CD4-positive, alpha-beta T cell (primary cell): Measurements from ENCODE around the gene PTGES2. TPM values are rescaled to one million over a fixed set of nuclear protein-coding genes. Genes with fewer than 3 reads are reported as not detected.

Source experiments
- ATAC-seq: fragments of 200-7000 bp; cut with Tn5 transposase; one replicate; pipeline ENCODE4 v1.10.0; 2022; ENCODE audit warnings: mild to moderate bottlenecking; ENCODE audit not compliant: poor library complexity
- CTCF ChIA-PET: fragments of 350-600 bp; sonication (Branson Sonifier 250); formaldehyde crosslinking; loops from one replicate; lab custom pipeline; 2021; ENCODE audit warnings: antibody characterized with exemption, inconsistent platforms; lab: Charles Lee
- POLR2A ChIA-PET: fragments of 350-600 bp; sonication (Branson Sonifier 250); formaldehyde crosslinking; loops from one replicate; lab custom pipeline; 2021; ENCODE audit warnings: antibody characterized with exemption, inconsistent platforms; lab: Charles Lee
- DNase-seq, 14 experiments: peaks; one replicate each; pipeline ENCODE4 v3.0.0-alpha.2; 2013 to 2020; ENCODE audit warnings: mixed read lengths in 2 of 14
- H3K27ac ChIP-seq, 2 donors: one replicate each; pipeline versions ENCODE4 v1.5.1 to v1.7.0; 2013; ENCODE audit warnings: low read length in 2 of 2, low read depth in 1 of 2, mild to moderate bottlenecking in 1 of 2
- H3K27me3 ChIP-seq, 2 experiments: 1 replicate in 1 of 2; 2 replicates in 1 of 2; pipeline versions ENCODE4 v1.6.1 to v1.7.0; 2013; ENCODE audit warnings: low read length in 2 of 2, control low read depth in 1 of 2, mild to moderate bottlenecking in 1 of 2, moderate library complexity in 1 of 2; ENCODE audit not compliant: insufficient read depth in 2 of 2, control insufficient read depth in 1 of 2
- H3K36me3 ChIP-seq: one replicate; pipeline ENCODE4 v1.6.1; 2013; ENCODE audit warnings: low read length, control low read depth; ENCODE audit not compliant: insufficient read depth
- H3K4me1 ChIP-seq: one replicate; pipeline ENCODE4 v1.6.1; 2013; ENCODE audit warnings: low read length, control low read depth; ENCODE audit not compliant: insufficient read depth
- H3K4me3 ChIP-seq: one replicate; pipeline ENCODE4 v1.5.1; 2013; ENCODE audit warnings: mild to moderate bottlenecking, low read length, moderate library complexity
- H3K9me3 ChIP-seq, 2 experiments: 1 replicate in 1 of 2; 2 replicates in 1 of 2; pipeline versions ENCODE4 v1.6.1 to v1.7.0; 2013; ENCODE audit warnings: low read length in 2 of 2, mild to moderate bottlenecking in 2 of 2, control low read depth in 1 of 2, moderate library complexity in 1 of 2; ENCODE audit not compliant: control insufficient read depth in 1 of 2, insufficient read depth in 1 of 2
- H3K27ac Mint-ChIP-seq: one replicate; pipeline ENCODE4 v1.8.0; 2020; ENCODE audit warnings: mixed read lengths
- H3K27me3 Mint-ChIP-seq: one replicate; pipeline ENCODE4 v1.8.0; 2021; ENCODE audit warnings: mixed read lengths
- H3K36me3 Mint-ChIP-seq: one replicate; pipeline ENCODE4 v1.8.0; 2021; ENCODE audit warnings: low read depth, mixed read lengths
- H3K4me1 Mint-ChIP-seq: one replicate; pipeline ENCODE4 v1.8.0; 2021; ENCODE audit warnings: low read depth, mixed read lengths
- H3K4me3 Mint-ChIP-seq: one replicate; pipeline ENCODE4 v1.8.0; 2020; ENCODE audit warnings: mild to moderate bottlenecking, mixed read lengths
- H3K9me3 Mint-ChIP-seq: one replicate; pipeline ENCODE4 v1.8.0; 2020; ENCODE audit warnings: mixed read lengths
- intact Hi-C, 2 experiments: fragments of 100-400 bp; cut with DNase I in 1 of 2; cut with micrococcal nuclease in 1 of 2; formaldehyde crosslinking; loops; one replicate each; pipeline versions ENCODE4 v1.15.1 to v1.9.0; 2023 to 2025; cut with DNase I, micrococcal nuclease
- total RNA-seq, 174 experiments: library from RNA in 2 of 174; stranded (reverse) in 2 of 174; gene quantifications; one replicate each; pipeline ENCODE4 v1.2.3 and lab custom pipeline; 2021 to 2026
- TF ChIP-seq, protein P1 (sequence below): fragments of 200-600 bp; IDR thresholded peaks from one replicate; pipeline ENCODE4 v1.8.0; 2022; ENCODE audit warnings: antibody characterized with exemption, mild to moderate bottlenecking

PTGES2 gene
- total RNA-seq, 2 experiments from 2014 or later = 43.7 to 43.8 TPM

DNA sequence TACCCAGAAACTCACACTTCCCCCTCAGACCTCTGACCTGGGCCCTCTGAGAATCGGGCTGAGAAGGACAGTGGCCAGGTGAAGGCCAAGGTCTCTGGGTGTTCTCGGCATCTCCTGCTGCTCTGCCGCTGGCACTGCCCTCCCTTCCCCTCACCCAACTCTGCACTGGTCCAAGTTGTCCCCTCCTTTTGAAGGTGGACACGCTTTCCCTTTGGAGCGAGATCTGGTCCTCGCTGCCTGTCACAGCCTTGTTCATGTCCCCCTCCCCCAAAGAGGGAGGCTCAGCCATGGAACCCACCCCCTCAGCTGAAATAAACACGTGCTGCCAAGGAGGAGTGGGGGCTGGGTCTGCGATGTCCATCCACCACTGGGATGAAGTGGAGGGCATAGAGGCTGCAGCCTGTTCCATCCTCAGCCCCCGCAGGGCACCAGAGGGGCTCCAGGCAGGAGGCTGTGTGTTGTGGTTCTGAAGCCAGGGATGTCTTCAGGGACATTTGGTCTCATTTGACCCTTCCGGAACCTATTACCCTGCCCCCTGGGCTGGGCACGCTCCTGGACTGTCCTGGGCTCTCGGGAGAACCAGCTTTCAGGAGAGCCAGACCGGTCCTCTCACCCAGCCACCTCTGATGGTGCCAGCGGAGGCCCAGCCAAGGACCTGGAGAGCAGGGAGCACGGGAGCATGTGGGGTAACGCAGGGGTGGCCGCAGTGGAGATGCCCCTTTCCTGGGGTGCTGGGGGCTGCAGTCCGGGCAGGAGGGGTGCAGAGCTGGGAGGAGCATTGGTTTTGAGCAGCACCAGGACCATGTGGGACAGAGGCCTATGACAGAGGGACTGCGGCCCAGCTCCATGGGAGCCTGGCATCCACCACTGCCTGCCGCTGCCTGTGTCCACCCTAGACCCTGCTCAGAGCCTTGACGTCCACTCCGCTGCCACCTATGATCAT, 17.0 kb upstream of the PTGES2 start:
- H3K27ac ChIP-seq = no peak overlapping the region
- H3K36me3 ChIP-seq = no peaks in the 10 kb centered on the region
- no peaks in the 10 kb centered on the region for H3K9me3 ChIP-seq
- Mint-ChIP-seq H3K27me3 (no peaks in the 10 kb centered on the region), H3K27ac (no peak overlapping the region), H3K4me3 (no peak overlapping the region), H3K36me3 (no peaks in the 10 kb centered on the region), H3K9me3 (no peaks in the 10 kb centered on the region), H3K4me1 (peaks cover 13% of the 10 kb centered on the region)
- ATAC-seq (no peak), DNase-seq (no peak)
- H3K4me3 ChIP-seq = no peak overlapping the region
- H3K27me3 ChIP-seq = no peaks in the 10 kb centered on the region
- CTCF ChIA-PET = no interaction called here
- H3K4me1 ChIP-seq = peaks cover 15% of the 10 kb centered on the region
- intact Hi-C loops = no loop called here
- TF ChIP-seq, protein P1, sequence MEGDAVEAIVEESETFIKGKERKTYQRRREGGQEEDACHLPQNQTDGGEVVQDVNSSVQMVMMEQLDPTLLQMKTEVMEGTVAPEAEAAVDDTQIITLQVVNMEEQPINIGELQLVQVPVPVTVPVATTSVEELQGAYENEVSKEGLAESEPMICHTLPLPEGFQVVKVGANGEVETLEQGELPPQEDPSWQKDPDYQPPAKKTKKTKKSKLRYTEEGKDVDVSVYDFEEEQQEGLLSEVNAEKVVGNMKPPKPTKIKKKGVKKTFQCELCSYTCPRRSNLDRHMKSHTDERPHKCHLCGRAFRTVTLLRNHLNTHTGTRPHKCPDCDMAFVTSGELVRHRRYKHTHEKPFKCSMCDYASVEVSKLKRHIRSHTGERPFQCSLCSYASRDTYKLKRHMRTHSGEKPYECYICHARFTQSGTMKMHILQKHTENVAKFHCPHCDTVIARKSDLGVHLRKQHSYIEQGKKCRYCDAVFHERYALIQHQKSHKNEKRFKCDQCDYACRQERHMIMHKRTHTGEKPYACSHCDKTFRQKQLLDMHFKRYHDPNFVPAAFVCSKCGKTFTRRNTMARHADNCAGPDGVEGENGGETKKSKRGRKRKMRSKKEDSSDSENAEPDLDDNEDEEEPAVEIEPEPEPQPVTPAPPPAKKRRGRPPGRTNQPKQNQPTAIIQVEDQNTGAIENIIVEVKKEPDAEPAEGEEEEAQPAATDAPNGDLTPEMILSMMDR = no peak
- POLR2A ChIA-PET = no interaction called here

- no peak overlapping the region for H3K4me3 Mint-ChIP-seq
- no peaks in the 10 kb centered on the region for H3K36me3 Mint-ChIP-seq
- ATAC-seq (no peak), DNase-seq (no peak)
- POLR2A ChIA-PET = interaction anchor here (0.6 kb wide), 1 partner anchor 79 kb away, joined by 3 read pairs; no protein-coding TSS in a partner anchor
- CTCF ChIA-PET = no interaction called here
- Histone ChIP-seq H3K4me1 (peaks cover 15% of the 10 kb centered on the region), H3K27ac (no peak overlapping the region), H3K27me3 (no peaks in the 10 kb centered on the region), H3K9me3 (no peaks in the 10 kb centered on the region), H3K4me3 (no peak overlapping the region), H3K36me3 (no peaks in the 10 kb centered on the region)
- peaks cover 13% of the 10 kb centered on the region for H3K4me1 Mint-ChIP-seq
- no peaks in the 10 kb centered on the region for H3K27me3 Mint-ChIP-seq
- intact Hi-C loops = no loop called here
- H3K9me3 Mint-ChIP-seq = no peaks in the 10 kb centered on the region
- TF ChIP-seq, protein P1 = no peak
- no peak overlapping the region for H3K27ac Mint-ChIP-seq
These were observed 16.2 kb upstream of the PTGES2 start for GRCh38 chr9:128143525-128144238.

- H3K4me1 ChIP-seq = peaks cover 15% of the 10 kb centered on the region
- ChIA-PET POLR2A (interaction anchor here (0.7 to 1.7 kb wide), 3 partner anchors 14 to 17 kb away, joined by 3 to 5 read pairs (median 3); partner anchors contain the start of gene BBLN), CTCF (interaction anchor here (0.5 kb wide), 1 partner anchor 63 kb away, joined by 4 read pairs; no protein-coding TSS in a partner anchor)
- peaks cover 13% of the 10 kb centered on the region for H3K4me1 Mint-ChIP-seq
- H3K9me3 ChIP-seq = no peaks in the 10 kb centered on the region
- DNase-seq (no peak), ATAC-seq (no peak)
- TF ChIP-seq, protein P1 = no peak
- no peaks in the 10 kb centered on the region for H3K27me3 ChIP-seq
- no peak overlapping the region for H3K4me3 Mint-ChIP-seq
- H3K27me3 Mint-ChIP-seq = no peaks in the 10 kb centered on the region
- no peak overlapping the region for H3K27ac Mint-ChIP-seq
- H3K36me3 ChIP-seq = no peaks in the 10 kb centered on the region
- no peak overlapping the region for H3K4me3 ChIP-seq
- no peak overlapping the region for H3K27ac ChIP-seq
- intact Hi-C loops = no loop called here
- no peaks in the 10 kb centered on the region for H3K36me3 Mint-ChIP-seq
- H3K9me3 Mint-ChIP-seq = no peaks in the 10 kb centered on the region
These were observed 15.1 kb upstream of the PTGES2 start for GRCh38 chr9:128142596-128142995.
